Stimulated activated CD8-positive, alpha-beta memory T cell treated with anti-CD3 and anti-CD28 coated beads, Interleukin-4, amount 100 ng/mL, for 1 hour (primary cell): ENCODE results near the gene SULT1C2.
"Not testable (repeated sequence)": the region's sequence is repeated elsewhere in the genome, so short reads cannot be mapped to it uniquely, and the experiment has no call there.

Experiments used
- DNase-seq, 2 donors: peaks; one replicate each; pipeline ENCODE4 v3.0.0-alpha.2; 2020; ENCODE audit warnings: low read depth in 2 of 2, low spot score in 1 of 2

The SULT1C2 gene

GRCh38 chr2:108288534-108289106 lies at the start of gene SULT1C2:
TSS of gene SULT1C2 (plus strand) at chr2:108288895. CDS start at chr2:108293668, 4,773 bp downstream.
- DNase-seq: no peak

GRCh38 chr2:108239786-108240185 lies 48.9 kb upstream of the SULT1C2 start, which contains the start of gene SULT1C3:
TSS of gene SULT1C3 (plus strand) at chr2:108239968. CDS start at chr2:108247195, 7,227 bp downstream.
- DNase-seq: no peak

GRCh38 chr2:108240966-108241365 lies 47.7 kb upstream of the SULT1C2 start:
- no peak for DNase-seq

GRCh38 chr2:108243566-108243965 lies 45.1 kb upstream of the SULT1C2 start:
- DNase-seq: no peak

- no peak for DNase-seq
Measured at GRCh38 chr2:108244667-108245414, 43.9 kb upstream of the SULT1C2 start.

- DNase-seq: no peak
Measured at GRCh38 chr2:108253106-108253505, 35.6 kb upstream of the SULT1C2 start.

- no peak for DNase-seq
Measured at GRCh38 chr2:108257757-108258331, 30.9 kb upstream of the SULT1C2 start.

GRCh38 chr2:108260773-108261172 lies 27.9 kb upstream of the SULT1C2 start:
- DNase-seq: no peak

GRCh38 chr2:108262036-108262435 lies 26.7 kb upstream of the SULT1C2 start:
- no peak for DNase-seq

- DNase-seq: no peak
Measured at GRCh38 chr2:108263401-108263800, 25.3 kb upstream of the SULT1C2 start.

- DNase-seq: no peak
Measured at GRCh38 chr2:108266218-108266617, 22.5 kb upstream of the SULT1C2 start.

GRCh38 chr2:108267101-108267500 lies 21.6 kb upstream of the SULT1C2 start:
- no peak for DNase-seq

GRCh38 chr2:108268001-108268400 lies 20.7 kb upstream of the SULT1C2 start:
- DNase-seq: no peak

GRCh38 chr2:108270346-108270745 lies 18.3 kb upstream of the SULT1C2 start:
- no peak for DNase-seq

GRCh38 chr2:108270768-108271506 lies 17.8 kb upstream of the SULT1C2 start:
- DNase-seq: no peak

GRCh38 chr2:108271691-108272253 lies 16.9 kb upstream of the SULT1C2 start:
- no peak for DNase-seq

GRCh38 chr2:108278631-108279030 lies 10.1 kb upstream of the SULT1C2 start:
- DNase-seq: no peak

GRCh38 chr2:108279468-108279867 lies 9.2 kb upstream of the SULT1C2 start:
- no peak for DNase-seq

GRCh38 chr2:108280466-108280865 lies 8.2 kb upstream of the SULT1C2 start:
- DNase-seq: no peak

- DNase-seq: not testable (repeated sequence)
Measured at GRCh38 chr2:108284566-108284965, 4.1 kb upstream of the SULT1C2 start.

GRCh38 chr2:108285616-108286015 lies 3.1 kb upstream of the SULT1C2 start:
- no peak for DNase-seq
